CD14-positive monocyte (primary cell): Measurements from ENCODE around the gene ITGA7. TPM values are rescaled to one million over a fixed set of nuclear protein-coding genes. Genes with fewer than 3 reads are reported as not detected.

Source experiments
- DNase-seq, 3 donors: peaks; one replicate each; pipeline ENCODE4 v3.0.0-alpha.2; 2011 to 2022
- H2AFZ ChIP-seq: 2 replicates; pipeline ENCODE4 v1.6.0; 2012; ENCODE audit warnings: mild to moderate bottlenecking, low read depth, low read length, inconsistent platforms; ENCODE audit not compliant: insufficient read depth, poor library complexity, severe bottlenecking
- H3K27ac ChIP-seq, 2 donors: 1 replicate in 1 of 2; 2 replicates in 1 of 2; pipeline ENCODE4 v1.5.1; 2012 to 2013; ENCODE audit warnings: low read length in 2 of 2, control low read depth in 1 of 2, inconsistent platforms in 1 of 2, low read depth in 1 of 2, mild to moderate bottlenecking in 1 of 2
- H3K27me3 ChIP-seq, 2 donors: one replicate each; pipeline versions ENCODE4 v1.6.0 to v1.6.1; 2011 to 2013; ENCODE audit warnings: low read length in 2 of 2; ENCODE audit not compliant: control insufficient read depth in 2 of 2, insufficient read depth in 2 of 2
- H3K36me3 ChIP-seq, 2 donors: replicated peaks in 1 of 2; 1 replicate in 1 of 2; 2 replicates in 1 of 2; pipeline versions ENCODE4 v1.5.1 to v1.6.1; 2012 to 2013; ENCODE audit warnings: low read length in 2 of 2, control low read depth in 1 of 2, inconsistent platforms in 1 of 2, mild to moderate bottlenecking in 1 of 2; ENCODE audit not compliant: insufficient read depth in 2 of 2, control insufficient read depth in 1 of 2
- H3K4me1 ChIP-seq, 2 donors: 1 replicate in 1 of 2; 2 replicates in 1 of 2; pipeline versions ENCODE4 v1.5.1 to v1.6.1; 2012 to 2013; ENCODE audit warnings: low read length in 2 of 2, control low read depth in 1 of 2, inconsistent platforms in 1 of 2, mild to moderate bottlenecking in 1 of 2, moderate library complexity in 1 of 2; ENCODE audit not compliant: insufficient read depth in 2 of 2, control insufficient read depth in 1 of 2
- H3K4me2 ChIP-seq: replicated peaks from 2 replicates; pipeline ENCODE3; 2012; ENCODE audit warnings: low read length, moderate library complexity, mild to moderate bottlenecking; ENCODE audit not compliant: poor library complexity, severe bottlenecking; ENCODE audit errors: extremely low read depth
- H3K4me3 ChIP-seq, 3 experiments: fragments of 200-600 bp in 1 of 3; sonication (generic) in 1 of 3; replicated peaks in 1 of 3; 1 replicate in 2 of 3; 2 replicates in 1 of 3; pipeline ENCODE4 v1.5.1; 2011 to 2013; ENCODE audit warnings: low read length in 3 of 3, mild to moderate bottlenecking in 3 of 3, control low read depth in 2 of 3, low read depth in 2 of 3, inconsistent platforms in 1 of 3, moderate library complexity in 1 of 3
- H3K79me2 ChIP-seq: 2 replicates; pipeline ENCODE4 v1.6.0; 2012; ENCODE audit warnings: mild to moderate bottlenecking, control low read depth, inconsistent platforms, low read length, moderate library complexity; ENCODE audit not compliant: insufficient read depth
- H3K9ac ChIP-seq: 2 replicates; pipeline ENCODE4 v1.6.0; 2017; ENCODE audit warnings: low read length, mild to moderate bottlenecking; ENCODE audit not compliant: insufficient read depth, poor library complexity, severe bottlenecking
- H3K9me3 ChIP-seq, 2 donors: replicated peaks in 1 of 2; 1 replicate in 1 of 2; 2 replicates in 1 of 2; pipeline versions ENCODE4 v1.5.1 to v1.6.1; 2012 to 2013; ENCODE audit warnings: low read length in 2 of 2, control low read depth in 1 of 2; ENCODE audit not compliant: control insufficient read depth in 1 of 2, insufficient read depth in 1 of 2
- H4K20me1 ChIP-seq: 2 replicates; pipeline ENCODE4 v1.6.0; 2012; ENCODE audit warnings: mild to moderate bottlenecking, low read length, control low read depth, moderate library complexity; ENCODE audit not compliant: insufficient read depth
- H3K27ac Mint-ChIP-seq, 7 donors: one replicate each; pipeline ENCODE4 v1.8.0; 2020; ENCODE audit warnings: mild to moderate bottlenecking in 7 of 7, mixed read lengths in 7 of 7, moderate library complexity in 6 of 7, inconsistent platforms in 2 of 7
- H3K27me3 Mint-ChIP-seq, 3 donors: one replicate each; pipeline ENCODE4 v1.8.0; 2021 to 2022; ENCODE audit warnings: low read depth in 3 of 3, mild to moderate bottlenecking in 3 of 3, mixed read lengths in 3 of 3, moderate library complexity in 3 of 3, inconsistent platforms in 1 of 3
- H3K36me3 Mint-ChIP-seq, 2 donors: one replicate each; pipeline ENCODE4 v1.8.0; 2020; ENCODE audit warnings: mixed read lengths in 2 of 2, inconsistent platforms in 1 of 2, mild to moderate bottlenecking in 1 of 2
- H3K4me1 Mint-ChIP-seq: one replicate; pipeline ENCODE4 v1.8.0; 2020; ENCODE audit warnings: mild to moderate bottlenecking, mixed read lengths
- H3K4me3 Mint-ChIP-seq, 2 donors: one replicate each; pipeline ENCODE4 v1.8.0; 2020; ENCODE audit warnings: mild to moderate bottlenecking in 2 of 2, mixed read lengths in 2 of 2, moderate library complexity in 1 of 2
- H3K9me3 Mint-ChIP-seq, 7 donors: one replicate each; pipeline ENCODE4 v1.8.0; 2020 to 2022; ENCODE audit warnings: mixed read lengths in 7 of 7, mild to moderate bottlenecking in 6 of 7, moderate library complexity in 6 of 7, inconsistent platforms in 2 of 7
- WGBS: methylation state at CpG from one replicate; pipeline ENCODE4 v1.1.5; 2013; ENCODE audit warnings: missing lambda C conversion rate; ENCODE audit not compliant: insufficient coverage; 5-methylcytosine and 5-hydroxymethylcytosine counted together
- intact Hi-C, 2 donors: fragments of 100-400 bp; cut with micrococcal nuclease; formaldehyde crosslinking; loops; one replicate each; pipeline versions ENCODE4 v1.15.0 to v1.15.1; 2023
- polyA plus RNA-seq, 3 donors: library from polyadenylated mRNA; depleted of rRNA in 1 of 3; unstranded in 2 of 3; stranded (reverse) in 1 of 3; fragments of 300-500 nt in 2 of 3; fragments of >200 nt in 1 of 3; fragmentation: Illumina TruSeq in 2 of 3; gene quantifications; 1 replicate in 2 of 3; 2 replicates in 1 of 3; pipeline ENCODE4 v1.2.3, GENCODE V29; 2012 to 2021
- TF ChIP-seq, protein P1 (sequence below): fragments of 200-600 bp; IDR thresholded peaks from one replicate; pipeline ENCODE4 v1.8.0; 2022; ENCODE audit warnings: antibody characterized with exemption, mild to moderate bottlenecking

Gene ITGA7
- polyA plus RNA-seq, 3 donors, result 0.23 to 3.3 (median 0.55) TPM

DNA sequence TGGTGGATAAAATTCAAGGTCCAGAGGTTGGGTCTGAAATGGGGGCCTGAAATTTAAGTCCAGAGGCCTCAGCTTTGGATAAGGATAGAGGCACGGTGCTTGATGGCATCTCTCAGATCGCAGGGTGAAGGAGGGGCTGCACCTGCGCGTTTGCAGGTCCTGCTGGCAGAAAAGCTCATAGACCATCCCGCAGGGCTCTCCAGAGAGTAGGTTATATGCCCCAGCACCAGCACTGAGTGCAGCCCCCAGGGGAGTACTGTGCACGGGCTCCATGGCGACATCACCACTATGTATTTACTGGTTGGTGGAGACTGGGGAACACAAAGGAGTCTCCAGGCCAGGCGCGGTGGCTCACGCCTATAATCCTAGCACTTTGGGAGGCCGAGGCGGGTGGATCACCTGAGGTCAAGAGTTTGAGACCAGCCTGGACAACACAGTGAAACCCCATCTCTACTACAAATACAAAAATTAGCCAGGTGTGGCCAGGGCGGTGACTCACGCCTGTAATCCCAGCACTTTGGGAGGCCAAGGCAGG is 25.4 kb upstream of the ITGA7 start:
- Histone ChIP-seq H3K79me2 (peaks cover 19% of the 10 kb centered on the region), H3K27me3 (no peaks in the 10 kb centered on the region), H3K4me1 (peaks cover 21 to 26% of the 10 kb centered on the region in 2 donors), H3K9me3 (no peaks in the 10 kb centered on the region), H2AFZ (no peak overlapping the region), H3K4me3 (no peak overlapping the region), H4K20me1 (peaks cover under 1% of the 10 kb centered on the region), H3K4me2 (no peak overlapping the region), H3K9ac (no peak overlapping the region), H3K27ac (no peak overlapping the region), H3K36me3 (no peaks in the 10 kb centered on the region)
- TF ChIP-seq, protein P1, sequence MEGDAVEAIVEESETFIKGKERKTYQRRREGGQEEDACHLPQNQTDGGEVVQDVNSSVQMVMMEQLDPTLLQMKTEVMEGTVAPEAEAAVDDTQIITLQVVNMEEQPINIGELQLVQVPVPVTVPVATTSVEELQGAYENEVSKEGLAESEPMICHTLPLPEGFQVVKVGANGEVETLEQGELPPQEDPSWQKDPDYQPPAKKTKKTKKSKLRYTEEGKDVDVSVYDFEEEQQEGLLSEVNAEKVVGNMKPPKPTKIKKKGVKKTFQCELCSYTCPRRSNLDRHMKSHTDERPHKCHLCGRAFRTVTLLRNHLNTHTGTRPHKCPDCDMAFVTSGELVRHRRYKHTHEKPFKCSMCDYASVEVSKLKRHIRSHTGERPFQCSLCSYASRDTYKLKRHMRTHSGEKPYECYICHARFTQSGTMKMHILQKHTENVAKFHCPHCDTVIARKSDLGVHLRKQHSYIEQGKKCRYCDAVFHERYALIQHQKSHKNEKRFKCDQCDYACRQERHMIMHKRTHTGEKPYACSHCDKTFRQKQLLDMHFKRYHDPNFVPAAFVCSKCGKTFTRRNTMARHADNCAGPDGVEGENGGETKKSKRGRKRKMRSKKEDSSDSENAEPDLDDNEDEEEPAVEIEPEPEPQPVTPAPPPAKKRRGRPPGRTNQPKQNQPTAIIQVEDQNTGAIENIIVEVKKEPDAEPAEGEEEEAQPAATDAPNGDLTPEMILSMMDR, result no peak
- intact Hi-C loops, result no loop called here
- H3K27ac Mint-ChIP-seq, result no peak overlapping the region
- peaks cover 0 to 8% (median 5%) of the 10 kb centered on the region in 3 donors for H3K27me3 Mint-ChIP-seq
- DNase-seq, result no peak
- 97% methylated on average over 10 of the region's 14 CpGs for WGBS
- H3K4me3 Mint-ChIP-seq, result no peak overlapping the region
- peaks cover 3% of the 10 kb centered on the region in 2 donors for H3K36me3 Mint-ChIP-seq
- H3K4me1 Mint-ChIP-seq, result peaks cover 26% of the 10 kb centered on the region
- H3K9me3 Mint-ChIP-seq, result no peaks in the 10 kb centered on the region

DNA sequence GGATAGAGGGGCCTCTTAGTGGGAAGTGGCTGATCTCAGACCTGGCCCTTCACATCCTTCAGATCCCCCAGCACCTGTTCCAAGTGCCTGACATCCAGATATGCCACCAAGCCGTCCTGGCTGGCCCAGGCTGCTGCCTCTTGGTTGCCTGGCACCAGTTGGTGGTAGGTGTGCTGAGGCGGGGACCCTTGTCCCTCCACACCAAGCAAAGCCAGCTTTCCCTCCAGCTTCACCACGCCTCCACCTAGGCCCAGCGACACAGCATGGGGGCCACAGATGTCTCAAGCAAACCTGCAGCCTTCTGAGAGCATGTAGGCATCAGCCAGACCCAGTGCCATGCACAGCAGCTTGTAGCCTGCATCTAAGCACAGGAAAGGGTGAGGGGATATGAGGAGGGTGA is 24.6 kb upstream of the ITGA7 start:
- no peak overlapping the region for H3K4me2 ChIP-seq
- H3K36me3 ChIP-seq, result no peaks in the 10 kb centered on the region
- H3K9ac ChIP-seq, result no peak overlapping the region
- TF ChIP-seq, protein P1, result no peak
- peaks cover 23 to 26% of the 10 kb centered on the region in 2 donors for H3K4me1 ChIP-seq
- 100% methylated on average over 1 of the region's 4 CpGs for WGBS
- Mint-ChIP-seq H3K9me3 (no peaks in the 10 kb centered on the region), H3K27me3 (peaks cover 0 to 8% (median 4%) of the 10 kb centered on the region in 3 donors), H3K27ac (peak overlapping the region in 1 of 7 donors; percentile 38), H3K36me3 (peaks cover 3 to 6% of the 10 kb centered on the region in 2 donors), H3K4me3 (no peak overlapping the region), H3K4me1 (peaks cover 24% of the 10 kb centered on the region)
- H2AFZ ChIP-seq, result no peak overlapping the region
- intact Hi-C loops, result no loop called here
- no peaks in the 10 kb centered on the region for H3K27me3 ChIP-seq
- H3K4me3 ChIP-seq, result no peak overlapping the region
- DNase-seq, result no peak
- H3K9me3 ChIP-seq, result no peaks in the 10 kb centered on the region
- peaks cover 9% of the 10 kb centered on the region for H4K20me1 ChIP-seq
- H3K79me2 ChIP-seq, result peaks cover 27% of the 10 kb centered on the region
- no peak overlapping the region for H3K27ac ChIP-seq
